Activated CD4-positive, alpha-beta T cell treated with anti-CD3 and anti-CD28 coated beads, Interleukin-10, Interleukin-2, amounts not matched to agents 100 ng/mL and 50 ng/mL, durations not matched to agents 16 hours and 8 hours (primary cell): ENCODE results near the gene TMEM86B.
A peak's percentile ranks its signal among the peaks of the same experiment; 100 is the strongest.
"Not testable (repeated sequence)": the region's sequence is repeated elsewhere in the genome, so short reads cannot be mapped to it uniquely, and the experiment has no call there.

Source experiments
- DNase-seq: peaks from one replicate; pipeline ENCODE4 v3.0.0-alpha.2; 2020

TMEM86B gene

DNA sequence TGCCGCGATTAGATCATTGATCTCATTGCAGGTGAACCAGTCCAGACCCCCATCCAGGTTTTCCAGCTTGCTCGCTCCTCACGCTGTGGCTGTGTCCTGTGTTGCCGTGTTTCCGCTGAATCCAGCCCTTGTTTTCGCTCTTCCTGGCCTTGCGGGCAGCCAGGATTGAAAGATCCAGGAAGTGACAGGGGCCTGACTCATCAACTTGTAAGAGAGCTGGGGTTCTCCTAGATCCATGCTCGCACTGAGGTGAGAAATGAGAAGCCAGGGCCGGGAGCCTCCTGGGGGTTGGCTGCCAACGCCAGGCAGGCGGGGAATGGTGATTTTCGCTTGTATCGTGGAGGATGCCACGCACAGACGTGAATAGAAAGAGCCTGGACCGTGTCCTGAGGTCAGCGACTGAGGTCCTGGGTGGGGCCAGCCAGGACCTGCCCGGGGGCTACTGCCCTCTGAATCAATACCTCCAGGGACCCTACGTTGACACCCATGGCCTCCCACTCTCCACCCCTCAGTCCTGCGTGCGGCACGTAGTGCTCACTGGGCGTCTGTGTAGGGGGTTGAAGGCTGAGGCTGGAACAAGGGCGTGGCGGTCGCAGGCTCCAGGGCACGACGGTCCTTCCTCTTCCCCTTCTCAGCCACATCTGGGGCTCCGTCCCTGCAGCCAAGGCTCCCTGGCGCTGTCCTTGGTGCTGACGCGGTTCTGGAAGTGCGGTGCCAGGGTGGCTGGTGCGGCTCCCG lies 11.9 kb downstream of the TMEM86B start:
- peak; percentile 72 for DNase-seq

DNA sequence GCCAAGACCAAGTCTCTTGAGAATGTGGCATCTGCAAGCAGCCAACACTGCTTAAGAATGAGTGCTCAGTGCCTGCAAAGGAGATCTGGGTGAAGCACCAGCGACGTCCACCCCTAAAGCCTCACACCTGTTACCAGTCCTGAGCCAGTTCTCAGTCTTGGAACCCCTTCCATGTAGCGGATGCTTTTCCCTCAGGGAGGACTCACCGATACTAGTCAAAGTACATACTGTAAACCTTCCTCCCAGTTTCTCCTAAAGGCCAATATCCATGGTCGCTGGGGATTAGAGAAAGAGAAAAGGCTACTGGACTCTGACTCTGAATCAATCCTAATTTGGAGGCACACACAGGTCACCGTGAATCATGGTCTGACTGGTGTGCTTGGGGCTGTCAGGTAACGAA lies 15.0 kb downstream of the TMEM86B start:
- no peak for DNase-seq

- peak; percentile 63 for DNase-seq
Measured at GRCh38 chr19:55212447-55212846, 16.1 kb downstream of the TMEM86B start.

- no peak for DNase-seq
Measured at GRCh38 chr19:55209693-55210472, 18.7 kb downstream of the TMEM86B start.

DNA sequence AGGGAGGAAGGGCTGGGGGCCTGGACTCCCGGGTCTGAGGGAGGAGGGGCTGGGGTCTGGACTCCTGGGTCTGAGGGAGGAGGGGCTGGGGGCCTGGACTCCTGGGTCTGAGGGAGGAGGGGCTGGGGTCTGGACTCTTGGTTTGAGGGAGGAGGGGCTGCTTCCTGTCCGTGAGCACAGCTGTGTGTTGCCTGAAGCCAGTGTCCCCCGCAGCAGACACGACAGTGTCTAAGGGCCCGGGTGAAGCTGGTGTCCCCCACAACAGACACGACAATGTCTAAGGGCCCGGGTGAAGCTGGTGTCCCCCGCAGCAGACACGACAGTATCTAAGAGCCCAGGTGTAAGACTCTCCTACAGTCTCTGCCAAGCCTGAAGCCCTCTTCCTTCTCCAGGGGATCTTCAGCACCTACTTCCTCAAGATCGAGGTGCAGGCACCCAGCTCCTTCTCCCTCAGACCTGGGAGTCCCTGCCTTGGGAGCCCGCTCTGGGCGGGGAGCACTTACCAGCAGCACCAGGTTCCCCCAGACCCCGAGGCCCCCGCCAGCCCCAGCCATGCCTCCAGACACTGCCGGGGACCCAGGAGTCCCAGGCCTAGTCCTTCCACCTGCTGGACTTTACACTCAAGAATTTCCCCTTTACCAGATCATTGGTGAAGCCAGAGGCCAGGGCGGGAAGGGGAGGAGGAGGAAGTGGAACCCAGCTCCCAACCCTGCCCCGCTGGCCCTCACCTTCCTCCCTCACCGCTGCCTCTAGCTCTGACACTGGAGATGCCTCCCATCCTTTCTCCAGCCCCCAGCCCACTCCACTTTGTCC lies 19.5 kb downstream of the TMEM86B start, which contains the start of gene PTPRH:
PTPRH (minus strand) TSS at position 622 of the 813 bp plus-strand sequence; CDS start at position 554, 68 bp downstream.
- no peak for DNase-seq

DNA sequence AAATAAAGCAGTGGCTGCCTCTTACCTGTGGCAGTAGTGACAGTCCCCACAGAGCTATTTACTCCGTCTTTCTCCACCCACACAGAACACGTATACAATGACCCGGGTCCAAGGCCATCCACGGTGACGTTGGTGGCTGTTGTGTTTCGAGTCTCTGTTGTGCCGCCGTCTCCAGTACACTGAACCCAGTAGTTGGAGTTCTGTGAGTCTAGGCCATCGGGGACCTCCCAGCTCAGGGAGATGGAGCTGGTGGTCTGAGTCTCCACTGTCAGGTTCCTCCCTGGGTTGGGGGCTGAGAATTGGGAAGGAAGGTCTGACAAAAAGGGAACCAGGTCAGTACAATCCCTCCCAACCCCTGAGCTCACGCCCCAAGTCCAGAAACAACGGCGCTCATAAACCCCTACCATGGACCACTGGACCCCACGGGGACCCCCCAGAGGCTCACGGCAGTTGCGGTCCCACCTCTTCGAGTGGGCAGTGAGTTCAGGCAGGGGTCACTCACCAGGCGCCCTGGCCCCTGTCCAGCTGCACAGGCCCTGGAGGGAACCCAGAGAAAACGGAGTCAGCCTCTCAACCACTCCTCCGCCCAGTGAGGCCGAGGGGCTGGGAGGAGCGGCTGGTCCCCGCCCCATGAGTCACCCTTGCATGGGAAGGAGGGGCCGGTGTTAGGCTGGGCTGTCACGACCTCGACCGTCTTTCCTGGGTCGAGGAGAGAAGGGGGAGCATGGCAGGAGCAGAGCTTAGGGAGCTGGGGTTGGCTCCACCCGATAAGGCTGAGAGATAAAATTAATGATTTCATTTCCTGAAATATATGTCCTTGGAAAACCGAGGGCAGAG lies 21.7 kb downstream of the TMEM86B start:
- peak; percentile 47 for DNase-seq

DNA sequence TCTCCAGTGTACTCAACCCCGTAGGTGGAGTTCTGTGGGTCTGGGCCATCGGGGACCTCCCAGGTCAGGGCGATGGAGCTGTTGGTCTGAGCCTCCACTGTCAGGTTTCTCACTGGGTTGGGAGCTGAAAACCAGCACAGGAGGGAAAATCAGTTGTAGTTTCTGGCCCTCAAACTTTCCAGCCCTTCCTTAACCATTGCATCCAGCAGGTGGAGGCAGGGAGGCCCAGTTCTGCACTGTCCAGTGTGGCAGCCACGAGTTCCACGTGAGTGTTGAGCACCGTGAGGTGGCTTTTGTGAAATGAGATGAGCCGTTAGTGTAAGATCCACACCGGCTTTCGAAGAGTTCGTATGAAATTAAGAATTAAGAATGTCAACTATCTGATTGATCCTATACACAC lies 26.4 kb downstream of the TMEM86B start:
- not testable (repeated sequence) for DNase-seq

DNA sequence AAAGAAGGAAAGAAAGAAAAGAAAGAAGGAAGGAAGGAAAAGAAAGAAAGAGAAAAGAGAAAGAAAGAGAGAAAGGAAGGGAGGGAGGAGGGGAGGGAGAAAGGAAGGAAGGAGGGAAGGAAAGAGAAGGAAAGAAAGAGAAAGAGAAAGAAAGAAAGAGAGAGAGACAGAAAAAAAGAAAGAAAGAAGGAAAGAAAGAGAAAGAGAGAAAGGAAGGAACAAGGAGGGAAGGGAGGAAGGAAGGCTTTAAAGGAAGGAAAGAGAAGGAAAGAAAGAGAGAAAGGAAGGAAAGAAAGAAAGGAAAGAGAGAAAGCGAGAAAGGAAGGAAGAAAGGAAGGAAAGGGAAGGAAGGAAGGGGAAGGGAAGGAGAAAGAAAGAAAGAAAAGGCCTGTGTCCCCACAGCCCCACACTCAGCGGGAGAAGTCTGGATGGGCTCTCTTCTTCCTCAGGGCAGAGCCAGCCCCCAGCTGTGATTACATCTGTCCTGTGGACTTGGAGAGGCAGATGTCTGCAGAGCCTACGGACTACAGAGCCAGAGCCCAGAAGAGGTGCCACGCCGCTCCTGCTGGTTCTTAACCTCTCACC lies 28.9 kb downstream of the TMEM86B start:
- DNase-seq = no peak

DNA sequence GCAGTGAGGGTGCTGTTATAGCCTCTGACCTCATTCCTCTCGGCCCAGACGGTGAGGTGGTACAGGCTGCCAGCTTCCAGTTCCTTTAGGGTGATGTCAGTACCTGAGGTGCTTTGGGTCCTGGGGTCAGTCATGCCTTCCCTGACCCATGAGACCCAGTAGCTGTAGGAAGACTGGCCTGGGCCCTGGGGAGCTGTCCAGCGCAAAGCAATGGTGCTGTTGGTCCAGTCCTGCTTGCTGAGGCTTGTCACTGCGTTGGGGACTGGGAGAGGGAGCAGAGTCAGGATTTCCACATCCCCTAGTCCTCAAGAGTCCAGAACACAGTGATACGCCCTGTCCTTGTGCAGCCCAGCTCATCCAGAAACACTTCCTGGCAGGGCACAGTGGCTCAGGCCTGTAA lies 29.9 kb downstream of the TMEM86B start:
- no peak for DNase-seq

DNA sequence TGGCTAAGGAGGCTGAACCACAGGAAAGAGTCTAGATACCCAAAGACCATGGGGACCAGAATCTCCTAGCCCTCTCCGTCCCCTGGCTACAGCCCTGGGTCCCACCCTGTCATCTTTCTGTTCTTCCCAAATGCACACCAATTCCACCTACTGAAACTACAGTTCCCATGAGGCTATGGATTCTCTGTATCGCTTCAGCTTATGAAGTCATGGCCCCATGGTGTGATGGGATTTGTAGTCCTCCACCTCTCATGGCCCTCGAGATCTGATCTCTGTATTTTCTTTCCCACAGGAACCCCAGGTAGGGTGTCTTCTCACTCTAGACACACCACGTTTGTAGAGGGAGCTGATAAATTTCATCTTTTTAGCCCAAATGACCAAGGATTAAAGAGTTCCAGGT lies 31.0 kb downstream of the TMEM86B start:
- DNase-seq = peak; percentile 36

- DNase-seq = no peak
Measured at GRCh38 chr19:55196803-55197202, 31.8 kb downstream of the TMEM86B start.

GRCh38 chr19:55193481-55193880 lies 35.1 kb downstream of the TMEM86B start:
- DNase-seq = no peak

DNA sequence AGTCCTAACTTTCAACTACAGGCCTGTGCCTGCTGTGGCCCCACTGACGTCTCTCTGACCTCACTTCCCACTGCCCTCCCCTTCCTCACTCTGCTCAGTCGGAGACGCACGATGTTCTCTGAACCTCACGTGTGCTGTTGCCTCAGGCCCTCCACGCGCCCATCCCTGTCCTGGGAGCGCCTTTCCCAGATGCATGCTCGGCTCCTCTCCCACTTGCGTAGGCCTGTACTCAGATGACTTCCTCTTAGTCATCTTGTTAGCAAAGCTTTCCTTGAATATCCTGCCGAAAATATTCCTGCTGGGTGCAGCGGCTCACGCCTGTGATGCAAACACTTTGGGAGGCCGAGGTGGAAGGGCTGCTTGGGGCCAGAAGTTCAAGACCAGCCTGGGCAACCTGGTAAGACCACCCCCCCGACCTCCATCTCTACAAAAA lies 39.1 kb downstream of the TMEM86B start:
- DNase-seq = no peak

GRCh38 chr19:55188625-55189024 lies 39.9 kb downstream of the TMEM86B start:
- DNase-seq = no peak

DNA sequence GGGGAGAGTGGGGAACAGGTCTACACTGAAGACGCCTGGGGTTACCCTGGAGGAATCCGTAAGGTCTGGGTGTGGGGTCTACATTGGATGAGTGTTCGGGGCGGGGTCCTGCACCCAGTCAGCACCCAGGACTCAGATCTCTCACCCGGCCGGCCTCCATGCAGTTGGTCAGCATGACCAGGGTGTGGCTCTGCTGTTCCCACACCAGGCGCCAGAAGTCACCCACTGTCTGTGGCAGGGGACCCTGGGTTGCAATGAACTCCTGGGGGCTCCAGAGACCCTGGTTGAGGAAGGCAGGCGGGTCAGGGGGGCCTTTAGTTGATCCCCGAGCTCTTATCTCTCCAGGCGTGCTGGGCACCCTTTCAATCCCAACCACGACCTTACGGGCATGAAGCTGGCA lies 42.5 kb downstream of the TMEM86B start:
- no peak for DNase-seq

GRCh38 chr19:55181740-55182139 lies 46.8 kb downstream of the TMEM86B start:
- no peak for DNase-seq

DNA sequence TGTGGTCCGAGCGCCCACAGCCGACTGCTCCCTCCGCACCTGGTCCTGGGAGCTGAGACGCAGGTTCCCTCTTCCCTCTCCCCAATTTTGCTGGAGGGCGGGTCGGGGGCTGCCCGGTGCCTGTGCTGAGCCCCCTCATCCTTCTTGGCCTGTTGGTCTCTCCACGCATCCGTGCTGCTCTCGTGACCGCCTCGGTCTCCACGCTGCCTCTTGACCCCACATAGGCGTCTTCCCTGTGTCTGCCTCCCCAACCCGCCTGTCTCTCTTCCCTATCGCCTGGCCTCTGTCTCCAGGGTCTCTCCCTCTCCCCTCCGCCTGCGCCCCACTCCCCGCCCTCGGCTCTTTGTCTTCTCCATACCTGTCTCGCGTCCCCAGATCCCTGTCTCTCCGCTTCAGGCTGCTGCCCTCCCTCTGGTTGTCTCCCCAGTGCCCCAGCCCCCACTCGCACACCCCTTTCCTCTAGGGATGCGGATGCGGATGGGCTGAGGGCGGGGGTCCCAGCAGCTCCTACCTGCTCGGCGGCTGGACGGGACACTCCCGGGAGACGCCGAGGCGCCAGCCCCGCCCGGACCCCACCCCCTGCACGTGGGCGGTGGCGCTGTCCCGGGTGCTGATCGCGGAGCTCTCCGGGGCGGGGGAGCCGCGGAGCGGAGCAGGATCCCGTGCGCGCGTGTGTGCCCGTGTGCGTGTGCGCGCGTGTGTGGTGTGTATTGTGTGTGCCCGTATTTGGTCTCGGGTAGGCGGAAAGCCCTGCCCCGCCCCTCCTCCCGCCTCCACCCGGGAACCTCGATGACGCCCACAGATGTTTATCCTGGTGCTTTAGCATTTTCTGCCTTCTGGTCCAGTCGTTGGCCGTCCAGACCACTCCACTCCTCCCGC lies 48.7 kb downstream of the TMEM86B start, which contains the start of gene SYT5:
SYT5 (minus strand) TSS at position 684 of the 879 bp plus-strand sequence. CDS start 1,248 bp downstream, outside the sequence.
- DNase-seq = peak; percentile 50

DNA sequence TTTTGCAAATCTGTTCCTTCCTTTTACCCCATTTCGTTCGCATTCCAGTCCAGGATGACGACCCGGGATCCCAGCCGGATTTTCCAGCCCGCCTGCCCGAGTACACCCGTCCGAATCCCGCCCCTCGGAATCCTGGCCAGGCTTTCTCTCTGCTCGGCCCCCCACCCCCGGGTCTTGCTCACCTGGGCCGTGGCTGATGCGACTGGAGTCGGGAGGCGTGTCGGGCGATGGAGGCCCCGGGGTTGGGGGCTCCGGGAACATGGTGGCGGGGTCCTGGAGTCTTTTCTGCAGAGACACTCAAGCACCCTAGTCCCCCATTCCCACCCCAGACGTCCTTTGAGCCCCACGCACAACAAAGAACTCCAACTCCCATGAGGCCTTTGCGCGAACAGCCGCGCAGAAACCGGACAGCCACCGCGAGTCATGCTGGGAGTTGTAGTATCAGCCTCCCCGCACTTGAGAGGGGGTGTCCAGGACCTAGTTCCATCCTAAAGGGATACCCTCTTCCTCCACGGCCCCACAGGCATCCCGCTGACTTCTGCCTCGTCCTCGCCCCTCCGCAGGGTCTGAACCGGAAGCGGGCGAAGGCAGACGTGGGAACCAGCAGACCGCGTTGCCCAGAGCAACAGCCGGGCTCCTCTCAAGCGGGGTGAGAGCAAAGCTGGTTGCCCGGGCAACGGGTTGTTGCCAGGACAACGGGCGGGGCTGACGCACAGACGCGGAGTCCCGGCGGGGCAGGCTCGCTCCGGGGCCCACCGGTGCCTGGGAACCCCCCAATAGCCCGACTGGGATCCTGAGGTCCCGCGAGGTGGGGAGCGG lies 49.6 kb downstream of the TMEM86B start:
- peak; percentile 88 for DNase-seq
